HG03196 (cell line): ENCODE results near the gene EFNA5.
"Not testable (repeated sequence)": the region's sequence is repeated elsewhere in the genome, so short reads cannot be mapped to it uniquely, and the experiment has no call there.

Experiments used
- ATAC-seq: cut with Tn5 transposase; IDR thresholded peaks from one replicate; pipeline ENCODE4 v1.9.1; 2021; ENCODE audit not compliant: unreplicated experiment

EFNA5 gene

GRCh38 chr5:107437154-107437553 lies 233.6 kb downstream of the EFNA5 start:
- no peak for ATAC-seq

GRCh38 chr5:107436201-107436600 lies 234.5 kb downstream of the EFNA5 start:
- no peak for ATAC-seq

GRCh38 chr5:107435061-107435460 lies 235.7 kb downstream of the EFNA5 start:
- no peak for ATAC-seq

- ATAC-seq, result not testable (repeated sequence)
Observed at GRCh38 chr5:107433646-107434045, 237.1 kb downstream of the EFNA5 start.

GRCh38 chr5:107431998-107432397 lies 238.7 kb downstream of the EFNA5 start:
- no peak for ATAC-seq

GRCh38 chr5:107431536-107431935 lies 239.2 kb downstream of the EFNA5 start:
- no peak for ATAC-seq

GRCh38 chr5:107430071-107430625 lies 240.6 kb downstream of the EFNA5 start:
- ATAC-seq, result no peak

- ATAC-seq, result no peak
Observed at GRCh38 chr5:107428303-107428813, 242.4 kb downstream of the EFNA5 start.

- no peak for ATAC-seq
Observed at GRCh38 chr5:107426872-107427271, 243.9 kb downstream of the EFNA5 start.

- no peak for ATAC-seq
Observed at GRCh38 chr5:107426209-107426608, 244.5 kb downstream of the EFNA5 start.

- ATAC-seq, result no peak
Observed at GRCh38 chr5:107425541-107426031, 245.2 kb downstream of the EFNA5 start.

- no peak for ATAC-seq
Observed at GRCh38 chr5:107424491-107424890, 246.2 kb downstream of the EFNA5 start.

GRCh38 chr5:107422494-107422893 lies 248.2 kb downstream of the EFNA5 start:
- no peak for ATAC-seq

GRCh38 chr5:107419498-107419897 lies 251.2 kb downstream of the EFNA5 start:
- ATAC-seq, result no peak

- no peak for ATAC-seq
Observed at GRCh38 chr5:107418902-107419301, 251.8 kb downstream of the EFNA5 start.

- ATAC-seq, result no peak
Observed at GRCh38 chr5:107418071-107418470, 252.7 kb downstream of the EFNA5 start.

GRCh38 chr5:107415762-107416161 lies 255.0 kb downstream of the EFNA5 start:
- no peak for ATAC-seq

GRCh38 chr5:107414802-107415201 lies 255.9 kb downstream of the EFNA5 start:
- no peak for ATAC-seq

GRCh38 chr5:107413754-107414153 lies 257.0 kb downstream of the EFNA5 start:
- ATAC-seq, result no peak

GRCh38 chr5:107408564-107408963 lies 262.2 kb downstream of the EFNA5 start:
- ATAC-seq, result no peak

GRCh38 chr5:107407713-107408298 lies 262.9 kb downstream of the EFNA5 start:
- no peak for ATAC-seq

GRCh38 chr5:107404595-107405374 lies 266.0 kb downstream of the EFNA5 start:
- ATAC-seq, result no peak
